PC-3 (cell line): ENCODE measurements around the gene TAAR6. TPM values are rescaled to one million over a fixed set of nuclear protein-coding genes. Genes with fewer than 3 reads are reported as not detected.

Experiments used
- ATAC-seq: fragments of 200-7000 bp; cut with Tn5 transposase; 2 replicates; pipeline ENCODE4 v1.9.1; 2020; ENCODE audit warnings: mild to moderate bottlenecking, moderate library complexity
- BruUV-seq: library from RNA; stranded (reverse); fragments of 400-500 nt; replicated peaks from 2 replicates; lab custom pipeline; 2021; lab: Mats Ljungman, UMichigan
- CTCF ChIA-PET: fragments of 300-600 bp; sonication (Branson Sonifier 250); formaldehyde crosslinking; loops from one replicate; lab custom pipeline; 2022; ENCODE audit warnings: antibody characterized with exemption; lab: Charles Lee
- POLR2A ChIA-PET: fragments of 300-600 bp; sonication (Branson Sonifier 250); formaldehyde crosslinking; loops from one replicate; lab custom pipeline; 2022; ENCODE audit warnings: antibody characterized with exemption; ENCODE audit not compliant: unreplicated experiment; lab: Charles Lee
- DNase-seq: peaks from one replicate; pipeline ENCODE4 v3.0.0-alpha.2; 2015
- H2AFZ ChIP-seq: fragments of 300-600 bp; sonication (generic); 2 replicates; pipeline ENCODE4 v1.6.0; 2016; ENCODE audit warnings: antibody characterized with exemption, low read length
- H3F3A ChIP-seq: fragments of 300-600 bp; sonication (generic); one replicate; pipeline ENCODE4 v1.6.0; 2017; ENCODE audit warnings: antibody characterized with exemption, low read length, control low read depth, mild to moderate bottlenecking; ENCODE audit not compliant: unreplicated experiment
- H3K27ac ChIP-seq: fragments of 300-600 bp; sonication (generic); 2 replicates; pipeline ENCODE4 v1.5.1; 2016; ENCODE audit warnings: mild to moderate bottlenecking, low read length
- H3K27me3 ChIP-seq: fragments of 300-600 bp; sonication (generic); 2 replicates; pipeline ENCODE4 v1.6.1; 2016; ENCODE audit warnings: low read length, mixed read lengths
- H3K36me3 ChIP-seq: fragments of 300-600 bp; sonication (generic); 2 replicates; pipeline ENCODE4 v1.6.1; 2016; ENCODE audit warnings: low read depth, mixed run types, low read length, mixed read lengths
- H3K4me1 ChIP-seq: fragments of 300-600 bp; sonication (generic); 2 replicates; pipeline ENCODE4 v1.5.1; 2016; ENCODE audit warnings: low read length; ENCODE audit not compliant: insufficient read depth
- H3K4me2 ChIP-seq: fragments of 300-600 bp; sonication (generic); 2 replicates; pipeline ENCODE4 v1.6.0; 2016; ENCODE audit warnings: low read length
- H3K4me3 ChIP-seq: fragments of 300-600 bp; sonication (generic); 2 replicates; pipeline ENCODE4 v1.5.1; 2016; ENCODE audit warnings: mild to moderate bottlenecking, low read length, mixed read lengths
- H3K79me2 ChIP-seq: fragments of 300-600 bp; sonication (generic); 2 replicates; pipeline ENCODE4 v1.6.1; 2017; ENCODE audit warnings: low read length, mixed read lengths
- H3K9ac ChIP-seq: fragments of 300-600 bp; sonication (generic); 2 replicates; pipeline ENCODE4 v1.6.0; 2016; ENCODE audit warnings: mild to moderate bottlenecking, low read length
- H3K9me2 ChIP-seq: fragments of 300-600 bp; sonication (generic); replicated peaks from 2 replicates; pipeline ENCODE4 v1.6.1; 2016; ENCODE audit warnings: mixed run types, low read length, mixed read lengths
- H3K9me3 ChIP-seq: fragments of 300-600 bp; sonication (generic); 2 replicates; pipeline ENCODE4 v1.6.1; 2016; ENCODE audit warnings: low read length, mixed read lengths
- H4K20me1 ChIP-seq: fragments of 300-600 bp; sonication (generic); 2 replicates; pipeline ENCODE4 v1.6.1; 2016; ENCODE audit warnings: low read length, mixed read lengths
- EZH2 ChIP-seq: fragments of 300-600 bp; sonication (generic); IDR thresholded peaks from one replicate; pipeline ENCODE4 v1.6.1; 2017; ENCODE audit warnings: antibody characterized with exemption, mild to moderate bottlenecking, low read length; ENCODE audit not compliant: unreplicated experiment
- EZH2phosphoT487 ChIP-seq: fragments of 300-600 bp; sonication (generic); IDR thresholded peaks from 2 replicates; pipeline ENCODE4 v1.6.1; 2018; ENCODE audit warnings: mild to moderate bottlenecking, antibody characterized with exemption, low read length, borderline replicate concordance
- intact Hi-C: fragments of 100-400 bp; cut with micrococcal nuclease; formaldehyde crosslinking; loops from 2 replicates; pipeline ENCODE4 v1.9.0; 2023
- total RNA-seq: library from RNA; depleted of rRNA; stranded (reverse); fragments of >200 nt; gene quantifications from 2 replicates; pipeline ENCODE4 v1.2.3, GENCODE V29; 2014
- TF ChIP-seq, protein P1 (sequence below): fragments of 300-600 bp; sonication (generic); conservative IDR thresholded peaks from 2 replicates; pipeline ENCODE4 v1.5.1; 2017; ENCODE audit warnings: antibody characterized with exemption, low read depth, mild to moderate bottlenecking, low read length

TAAR6 gene
- total RNA-seq, 1 experiment from 2014 or later, result not detected

- Histone ChIP-seq H3K4me1 (no peaks in the 10 kb centered on the region), H3K4me3 (no peak overlapping the region), H3K9ac (no peak overlapping the region), H2AFZ (no peak overlapping the region), H3F3A (no peaks in the 10 kb centered on the region), H3K27me3 (peaks cover 15% of the 10 kb centered on the region), H3K27ac (no peak overlapping the region), H3K9me3 (no peaks in the 10 kb centered on the region), H3K36me3 (no peaks in the 10 kb centered on the region), H3K4me2 (no peak overlapping the region), H3K79me2 (no peaks in the 10 kb centered on the region), H3K9me2 (no peaks in the 10 kb centered on the region), H4K20me1 (no peaks in the 10 kb centered on the region)
- CTCF ChIA-PET, result interaction anchor here (0.7 kb wide), 1 partner anchor 19 kb away, joined by 3 read pairs; no protein-coding TSS in a partner anchor
- DNase-seq (no peak), ATAC-seq (no peak)
- no TSS peak for BruUV-seq
- intact Hi-C loops, result no loop called here
- POLR2A ChIA-PET, result no interaction called here
- TF ChIP-seq, protein P1, sequence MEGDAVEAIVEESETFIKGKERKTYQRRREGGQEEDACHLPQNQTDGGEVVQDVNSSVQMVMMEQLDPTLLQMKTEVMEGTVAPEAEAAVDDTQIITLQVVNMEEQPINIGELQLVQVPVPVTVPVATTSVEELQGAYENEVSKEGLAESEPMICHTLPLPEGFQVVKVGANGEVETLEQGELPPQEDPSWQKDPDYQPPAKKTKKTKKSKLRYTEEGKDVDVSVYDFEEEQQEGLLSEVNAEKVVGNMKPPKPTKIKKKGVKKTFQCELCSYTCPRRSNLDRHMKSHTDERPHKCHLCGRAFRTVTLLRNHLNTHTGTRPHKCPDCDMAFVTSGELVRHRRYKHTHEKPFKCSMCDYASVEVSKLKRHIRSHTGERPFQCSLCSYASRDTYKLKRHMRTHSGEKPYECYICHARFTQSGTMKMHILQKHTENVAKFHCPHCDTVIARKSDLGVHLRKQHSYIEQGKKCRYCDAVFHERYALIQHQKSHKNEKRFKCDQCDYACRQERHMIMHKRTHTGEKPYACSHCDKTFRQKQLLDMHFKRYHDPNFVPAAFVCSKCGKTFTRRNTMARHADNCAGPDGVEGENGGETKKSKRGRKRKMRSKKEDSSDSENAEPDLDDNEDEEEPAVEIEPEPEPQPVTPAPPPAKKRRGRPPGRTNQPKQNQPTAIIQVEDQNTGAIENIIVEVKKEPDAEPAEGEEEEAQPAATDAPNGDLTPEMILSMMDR, result no peak
- TF ChIP-seq EZH2 (no peak), EZH2phosphoT487 (no peak)
Measured at GRCh38 chr6:132566404-132566803, 3.7 kb upstream of the TAAR6 start.

- Histone ChIP-seq H4K20me1 (no peaks in the 10 kb centered on the region), H3K4me1 (no peaks in the 10 kb centered on the region), H3K4me3 (no peak overlapping the region), H3K79me2 (no peaks in the 10 kb centered on the region), H3K36me3 (no peaks in the 10 kb centered on the region), H3K4me2 (no peak overlapping the region), H3K27ac (no peak overlapping the region), H3K27me3 (peaks cover 15% of the 10 kb centered on the region), H2AFZ (no peak overlapping the region), H3K9me3 (no peaks in the 10 kb centered on the region), H3K9me2 (no peaks in the 10 kb centered on the region), H3K9ac (no peak overlapping the region), H3F3A (no peaks in the 10 kb centered on the region)
- DNase-seq (no peak), ATAC-seq (no peak)
- ChIA-PET CTCF (no interaction called here), POLR2A (no interaction called here)
- intact Hi-C loops, result no loop called here
- BruUV-seq, result no TSS peak
- TF ChIP-seq EZH2phosphoT487 (no peak), EZH2 (no peak)
- TF ChIP-seq, protein P1, result no peak
Measured at GRCh38 chr6:132567566-132567965, 2.6 kb upstream of the TAAR6 start.

DNA sequence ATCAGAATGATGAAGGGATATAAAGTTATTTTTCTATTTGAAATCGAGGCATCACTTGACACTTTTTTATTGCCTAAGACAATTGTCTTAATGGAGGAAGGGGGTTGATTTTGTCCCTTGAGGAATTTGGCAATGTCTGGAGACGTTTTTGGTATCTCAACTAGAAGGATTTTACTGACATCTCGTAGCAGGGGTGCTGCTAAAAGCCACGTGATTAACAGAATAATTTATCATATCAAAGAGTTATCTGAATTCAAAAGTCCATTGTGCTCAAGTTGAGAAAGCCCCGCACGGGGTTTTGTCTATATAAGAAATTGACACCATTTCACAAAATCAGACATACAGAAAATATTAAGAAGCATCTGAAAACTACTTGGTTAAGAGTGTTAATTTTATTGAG is 1.5 kb upstream of the TAAR6 start:
- Histone ChIP-seq H3K27ac (no peak overlapping the region), H3K9ac (no peak overlapping the region), H2AFZ (no peak overlapping the region), H3K9me2 (no peaks in the 10 kb centered on the region), H3K27me3 (peaks cover 15% of the 10 kb centered on the region), H3K79me2 (no peaks in the 10 kb centered on the region), H3F3A (no peaks in the 10 kb centered on the region), H3K36me3 (no peaks in the 10 kb centered on the region), H3K9me3 (no peaks in the 10 kb centered on the region), H3K4me2 (no peak overlapping the region), H3K4me3 (no peak overlapping the region), H4K20me1 (no peaks in the 10 kb centered on the region), H3K4me1 (no peaks in the 10 kb centered on the region)
- DNase-seq (no peak), ATAC-seq (no peak)
- CTCF ChIA-PET, result no interaction called here
- BruUV-seq, result no TSS peak
- intact Hi-C loops, result no loop called here
- TF ChIP-seq, protein P1, result no peak
- TF ChIP-seq EZH2phosphoT487 (no peak), EZH2 (no peak)
- POLR2A ChIA-PET, result no interaction called here
